ENCODE data around the gene PTCD2.

The PTCD2 gene

GRCh38 chr5:72346398-72346797, 26.2 kb downstream of the PTCD2 start:
- no peak for DNase-seq (ENCODE audit: low read depth, low spot score)

GRCh38 chr5:72347801-72348308, 27.7 kb downstream of the PTCD2 start:
- DNase-seq (ENCODE audit: low read depth, low spot score), result no peak

- DNase-seq (ENCODE audit: low read depth, low spot score), result no peak
Observed at GRCh38 chr5:72351376-72351775, 31.2 kb downstream of the PTCD2 start.

- no peak for DNase-seq (ENCODE audit: low read depth, low spot score)
Observed at GRCh38 chr5:72352616-72353015, 32.4 kb downstream of the PTCD2 start.

- no peak for DNase-seq (ENCODE audit: low read depth, low spot score)
Observed at GRCh38 chr5:72353046-72353445, 32.9 kb downstream of the PTCD2 start.

GRCh38 chr5:72355706-72356299, 35.6 kb downstream of the PTCD2 start:
- DNase-seq (ENCODE audit: low read depth, low spot score), result no peak

GRCh38 chr5:72356361-72356760, 36.2 kb downstream of the PTCD2 start:
- no peak for DNase-seq (ENCODE audit: low read depth, low spot score)

- DNase-seq (ENCODE audit: low read depth, low spot score), result no peak
Observed at GRCh38 chr5:72358925-72359324, 38.8 kb downstream of the PTCD2 start.

GRCh38 chr5:72359886-72360285, 39.7 kb downstream of the PTCD2 start:
- no peak for DNase-seq (ENCODE audit: low read depth, low spot score)

GRCh38 chr5:72363166-72363802, 43.1 kb downstream of the PTCD2 start:
- no peak for DNase-seq (ENCODE audit: low read depth, low spot score)

GRCh38 chr5:72364171-72364570, 44.0 kb downstream of the PTCD2 start:
- DNase-seq (ENCODE audit: low read depth, low spot score), result no peak

- no peak for DNase-seq (ENCODE audit: low read depth, low spot score)
Observed at GRCh38 chr5:72364951-72365350, 44.8 kb downstream of the PTCD2 start.

- no peak for DNase-seq (ENCODE audit: low read depth, low spot score)
Observed at GRCh38 chr5:72366324-72366976, 46.3 kb downstream of the PTCD2 start.

- DNase-seq (ENCODE audit: low read depth, low spot score), result no peak
Observed at GRCh38 chr5:72368271-72368670, 48.1 kb downstream of the PTCD2 start.

GRCh38 chr5:72369301-72369700, 49.1 kb downstream of the PTCD2 start:
- DNase-seq (ENCODE audit: low read depth, low spot score), result no peak

GRCh38 chr5:72369711-72370110, 49.5 kb downstream of the PTCD2 start:
- DNase-seq (ENCODE audit: low read depth, low spot score), result no peak

GRCh38 chr5:72372331-72372730, 52.2 kb downstream of the PTCD2 start:
- no peak for DNase-seq (ENCODE audit: low read depth, low spot score)

GRCh38 chr5:72372923-72373322, 52.8 kb downstream of the PTCD2 start:
- DNase-seq (ENCODE audit: low read depth, low spot score), result no peak

GRCh38 chr5:72374844-72375243, 54.7 kb downstream of the PTCD2 start:
- DNase-seq (ENCODE audit: low read depth, low spot score), result no peak

- DNase-seq (ENCODE audit: low read depth, low spot score), result no peak
Observed at GRCh38 chr5:72376381-72376780, 56.2 kb downstream of the PTCD2 start.

- DNase-seq (ENCODE audit: low read depth, low spot score), result no peak
Observed at GRCh38 chr5:72377910-72378638, 57.9 kb downstream of the PTCD2 start.

- DNase-seq (ENCODE audit: low read depth, low spot score), result no peak
Observed at GRCh38 chr5:72378639-72379289, 58.6 kb downstream of the PTCD2 start.
